Type B pancreatic cell (in vitro differentiated cells): ENCODE results near the gene DHX57. TPM values are rescaled to one million over a fixed set of nuclear protein-coding genes. Genes with fewer than 3 reads are reported as not detected.

Source experiments
- DNase-seq: peaks from one replicate; pipeline ENCODE4 v3.0.0; 2021; ENCODE audit warnings: mixed read lengths; ENCODE audit not compliant: unreplicated experiment; ENCODE audit errors: extremely low spot score
- H3K27ac Mint-ChIP-seq: 2 replicates; pipeline ENCODE4 v1.8.0; 2021; ENCODE audit warnings: mild to moderate bottlenecking, mixed read lengths
- H3K27me3 Mint-ChIP-seq: 2 replicates; pipeline ENCODE4 v1.8.0; 2021; ENCODE audit warnings: mixed read lengths
- H3K36me3 Mint-ChIP-seq: 2 replicates; pipeline ENCODE4 v1.8.0; 2021; ENCODE audit warnings: mixed read lengths
- H3K4me1 Mint-ChIP-seq: one replicate; pipeline ENCODE4 v1.8.0; 2021; ENCODE audit warnings: mixed read lengths; ENCODE audit not compliant: unreplicated experiment
- H3K4me3 Mint-ChIP-seq: 2 replicates; pipeline ENCODE4 v1.8.0; 2021; ENCODE audit warnings: mild to moderate bottlenecking, mixed read lengths
- H3K9me3 Mint-ChIP-seq: 2 replicates; pipeline ENCODE4 v1.8.0; 2021; ENCODE audit warnings: mixed read lengths
- CTCF ChIP-seq: fragments of 200-600 bp; sonication (generic); conservative IDR thresholded peaks from 2 replicates; pipeline ENCODE4 v1.5.0; 2021; ENCODE audit warnings: antibody characterized with exemption, mild to moderate bottlenecking
- long read RNA-seq: library from polyadenylated mRNA; unstranded; transcript quantifications from one replicate; pipeline ENCODE4 v2.0.0, GENCODE V29; 2020
- total RNA-seq: library from RNA; stranded (reverse); gene quantifications from 2 replicates; pipeline ENCODE4 v1.2.1, GENCODE V29; 2021; ENCODE audit warnings: low replicate concordance

DHX57 gene
- 22.2 and 28.1 TPM in 2 replicates for total RNA-seq
- long read RNA-seq, partial matches to known transcripts: 14 of 18 reads
- long read RNA-seq, other reads (novel, unspliced or antisense): 4 of 18 reads

DNA sequence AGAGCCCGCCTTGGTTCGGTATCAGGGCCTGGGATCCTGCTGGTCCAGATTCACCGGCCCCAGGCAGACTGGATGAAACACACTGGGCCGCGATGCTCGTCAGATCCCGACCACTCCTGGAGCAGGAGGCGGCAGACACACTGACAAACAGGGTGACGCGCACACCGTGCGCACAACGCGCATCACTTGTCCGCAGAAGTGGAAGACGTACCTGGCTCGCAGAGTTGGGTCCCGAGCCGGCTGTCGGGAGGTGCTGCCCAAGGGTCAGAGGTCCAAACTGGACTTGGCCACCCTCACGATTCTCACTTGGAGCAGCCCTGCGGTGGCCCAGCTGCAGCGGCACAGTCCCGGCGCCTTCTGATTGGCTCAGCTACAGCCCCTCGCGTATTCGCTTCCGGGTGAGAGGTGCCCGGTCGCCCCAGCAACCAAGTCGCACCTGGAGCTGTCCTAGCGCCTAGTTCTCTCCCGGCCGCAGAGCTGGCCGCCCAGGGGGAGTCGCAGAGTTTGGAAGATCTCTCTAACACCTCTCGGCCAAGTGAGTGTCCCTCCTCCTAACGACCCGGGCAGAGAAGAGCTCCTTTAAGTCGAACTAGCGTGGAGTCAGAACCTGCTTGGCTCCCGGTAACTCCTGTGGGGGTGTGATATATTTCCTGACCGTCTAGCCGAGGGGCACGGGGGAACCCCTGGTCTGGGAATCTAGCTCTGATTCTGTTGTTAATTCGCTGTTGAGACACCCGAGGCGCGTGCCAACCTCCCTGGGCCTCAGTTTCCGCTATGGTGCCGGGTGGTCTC, at the start of gene DHX57, which contains the start of gene MORN2:
Gene DHX57 (minus strand): TSS at position 359 of the 792 bp plus-strand sequence. CDS start 7,529 bp downstream, outside the sequence.
Gene MORN2 (plus strand): TSS at position 401 of the 792 bp plus-strand sequence.
- no peak for TF ChIP-seq CTCF
- H3K4me3 Mint-ChIP-seq: peak within 1 kb of the TSS; percentile 94
- peaks cover 18% of the 10 kb centered on the region for H3K4me1 Mint-ChIP-seq
- H3K9me3 Mint-ChIP-seq: peaks cover 13% of the 10 kb centered on the region
- peak within 1 kb of the TSS; percentile 87 for H3K27ac Mint-ChIP-seq
- peak; percentile 87 for DNase-seq
- no peaks in the 10 kb centered on the region for H3K27me3 Mint-ChIP-seq
- peaks cover 17% of the 10 kb centered on the region for H3K36me3 Mint-ChIP-seq

DNA sequence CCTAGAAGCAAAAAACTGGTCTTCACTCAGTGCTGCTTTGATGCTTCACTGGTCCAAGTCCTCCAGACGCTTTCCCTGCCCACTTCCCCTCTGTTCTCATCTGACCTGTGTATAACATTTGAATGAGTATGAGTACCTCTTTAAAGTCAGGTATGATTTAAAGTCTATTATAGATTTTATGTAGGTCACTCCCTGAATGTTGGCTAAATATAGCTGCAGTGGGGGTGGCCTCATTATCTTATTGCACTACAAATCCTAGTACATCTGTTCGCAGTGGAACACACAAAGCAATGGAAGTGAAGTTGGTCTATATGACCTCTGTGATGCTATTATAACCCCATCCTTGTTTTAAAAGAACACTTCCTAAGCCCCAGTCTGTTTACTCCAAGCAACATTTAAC, 47.2 kb upstream of the DHX57 start:
- no peak for DNase-seq
- Mint-ChIP-seq H3K27ac (no peak overlapping the region), H3K9me3 (no peaks in the 10 kb centered on the region), H3K4me3 (no peak overlapping the region), H3K36me3 (no peaks in the 10 kb centered on the region), H3K27me3 (peaks cover 6% of the 10 kb centered on the region), H3K4me1 (no peaks in the 10 kb centered on the region)
- TF ChIP-seq CTCF: no peak

DNA sequence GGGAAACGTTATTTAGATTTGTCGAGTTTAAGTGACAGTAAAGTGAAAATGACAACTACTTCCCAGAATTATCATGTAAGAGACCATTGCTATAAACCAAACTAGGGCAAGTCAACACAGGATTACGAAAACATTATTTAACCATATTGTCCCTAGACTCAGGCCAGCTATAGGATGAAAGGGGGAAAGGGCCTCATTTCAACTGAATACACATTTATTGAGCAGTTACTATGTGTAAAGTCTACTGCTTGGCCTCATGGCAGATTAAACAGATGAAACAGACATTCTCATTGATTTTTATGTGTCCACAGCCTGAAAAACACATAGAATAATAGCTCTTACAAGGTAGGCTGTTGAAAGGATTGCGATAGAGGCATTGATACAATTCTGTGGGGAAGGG, 46.7 kb upstream of the DHX57 start:
- H3K36me3 Mint-ChIP-seq: no peaks in the 10 kb centered on the region

GRCh38 chr2:38912619-38913018, 36.9 kb upstream of the DHX57 start:
- H3K4me1 Mint-ChIP-seq: peaks cover 9% of the 10 kb centered on the region
- TF ChIP-seq CTCF: no peak
- no peak overlapping the region for H3K27ac Mint-ChIP-seq
- no peak overlapping the region for H3K4me3 Mint-ChIP-seq
- no peak for DNase-seq
- H3K27me3 Mint-ChIP-seq: no peaks in the 10 kb centered on the region
- H3K9me3 Mint-ChIP-seq: no peaks in the 10 kb centered on the region
- no peaks in the 10 kb centered on the region for H3K36me3 Mint-ChIP-seq

More for the DNA sequence above, 46.7 kb upstream of the DHX57 start:
- Mint-ChIP-seq H3K27ac (no peak overlapping the region), H3K4me1 (no peaks in the 10 kb centered on the region), H3K9me3 (no peaks in the 10 kb centered on the region), H3K27me3 (peaks cover 6% of the 10 kb centered on the region), H3K4me3 (no peak overlapping the region)
- no peak for TF ChIP-seq CTCF
- DNase-seq: no peak

DNA sequence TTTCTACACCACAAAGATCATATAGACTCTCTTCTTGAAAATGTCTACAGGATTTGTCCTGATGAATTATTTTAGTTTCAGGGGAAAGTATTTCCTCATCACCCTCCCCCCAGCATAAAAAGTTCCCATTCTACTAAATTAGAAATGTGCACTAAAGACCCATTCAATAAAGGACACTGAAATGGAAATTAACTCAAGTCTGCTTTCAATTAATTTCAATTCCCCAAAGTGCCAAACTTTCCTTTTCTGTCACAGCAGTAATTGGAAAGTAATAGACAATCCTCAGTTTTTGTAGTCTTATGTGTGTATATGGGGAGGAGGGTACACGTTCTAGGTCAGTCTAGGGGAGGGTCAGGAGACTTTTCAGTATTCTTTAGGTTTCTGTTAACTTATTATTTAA, 35.5 kb upstream of the DHX57 start:
- peaks cover 9% of the 10 kb centered on the region for H3K4me1 Mint-ChIP-seq
- DNase-seq: no peak
- no peaks in the 10 kb centered on the region for H3K9me3 Mint-ChIP-seq
- TF ChIP-seq CTCF: no peak
- H3K27me3 Mint-ChIP-seq: no peaks in the 10 kb centered on the region
- no peak overlapping the region for H3K4me3 Mint-ChIP-seq
- no peak overlapping the region for H3K27ac Mint-ChIP-seq
- H3K36me3 Mint-ChIP-seq: no peaks in the 10 kb centered on the region
